GM18502 (cell line): ENCODE measurements around the gene PLG.
"Not testable (repeated sequence)": the region's sequence is repeated elsewhere in the genome, so short reads cannot be mapped to it uniquely, and the experiment has no call there.

Experiments used
- ATAC-seq: cut with Tn5 transposase; IDR thresholded peaks from one replicate; pipeline ENCODE4 v1.9.1; 2021; ENCODE audit warnings: mild to moderate bottlenecking; ENCODE audit not compliant: unreplicated experiment, poor library complexity

The PLG gene

GRCh38 chr6:160801418-160801817, 99.4 kb downstream of the PLG start:
- no peak for ATAC-seq

GRCh38 chr6:160802049-160802448, 100.0 kb downstream of the PLG start:
- not testable (repeated sequence) for ATAC-seq
